Heart right ventricle (tissue), 16 donors: Measurements from ENCODE around the gene KRTAP12-4. TPM values are rescaled to one million over a fixed set of nuclear protein-coding genes. Genes with fewer than 3 reads are reported as not detected.

Experiments
- ATAC-seq, 8 donors: fragments of 200-7000 bp; cut with Tn5 transposase; one replicate each; pipeline ENCODE4 v1.9.1; 2020; ENCODE audit warnings: mild to moderate bottlenecking in 8 of 8, moderate library complexity in 8 of 8, moderate number of reproducible peaks in 1 of 8
- DNase-seq, 2 donors: peaks; one replicate each; pipeline ENCODE4 v3.0.0-alpha.2; 2020
- H3K27ac ChIP-seq, 10 donors: fragments of 200-600 bp; sonication (generic) in 2 of 10; one replicate each; pipeline versions ENCODE4 v1.5.0 to v1.8.0; 2020 to 2022; ENCODE audit warnings: mild to moderate bottlenecking in 3 of 10
- H3K27me3 ChIP-seq, 7 donors: fragments of 200-600 bp; one replicate each; pipeline ENCODE4 v1.8.0; 2021 to 2022; ENCODE audit warnings: mild to moderate bottlenecking in 2 of 7
- H3K36me3 ChIP-seq, 9 donors: fragments of 200-600 bp; sonication (generic) in 1 of 9; one replicate each; pipeline versions ENCODE4 v1.5.0 to v1.8.0; 2020 to 2022; ENCODE audit warnings: mild to moderate bottlenecking in 2 of 9
- H3K4me1 ChIP-seq, 9 donors: fragments of 200-600 bp; sonication (generic) in 1 of 9; one replicate each; pipeline versions ENCODE4 v1.5.0 to v1.8.0; 2020 to 2022; ENCODE audit warnings: mild to moderate bottlenecking in 4 of 9
- H3K4me3 ChIP-seq, 10 donors: fragments of 200-600 bp; sonication (generic) in 2 of 10; one replicate each; pipeline versions ENCODE4 v1.5.0 to v1.8.0; 2020 to 2022; ENCODE audit warnings: mild to moderate bottlenecking in 7 of 10, moderate library complexity in 2 of 10
- H3K9me3 ChIP-seq, 11 donors: fragments of 200-600 bp in 10 of 11; sonication (generic) in 2 of 11; one replicate each; pipeline versions ENCODE4 v1.5.0 to v1.8.0; 2013 to 2022; ENCODE audit warnings: mild to moderate bottlenecking in 2 of 11, control low read depth in 1 of 11, moderate library complexity in 1 of 11
- WGBS, 2 donors: extraction: QIAGEN DNeasy Blood & Tissue Kit; methylation state at CpG; one replicate each; pipeline ENCODE4 v1.1.7; 2013; ENCODE audit warnings: inconsistent platforms in 1 of 2; 5-methylcytosine and 5-hydroxymethylcytosine counted together
- intact Hi-C, 10 donors: fragments of 100-400 bp; cut with DNase I; formaldehyde crosslinking; loops; one replicate each; pipeline versions ENCODE4 v1.11.1 to v1.14.2; 2022
- polyA plus RNA-seq, 2 donors: library from polyadenylated mRNA; stranded (reverse); fragments of 200-250 nt; gene quantifications; one replicate each; pipeline ENCODE4 v1.2.3, GENCODE V29; 2013
- total RNA-seq, 10 donors: library from RNA; stranded (reverse); fragmentation: NEBNext Ultra II Directional in 3 of 10; extraction: Animal tissue kit (Norgen Biotek cat#: 25700) in 3 of 10; gene quantifications; one replicate each; pipeline versions ENCODE4 v1.2.1 to v1.2.4, GENCODE V29; 2021 to 2023
- TF ChIP-seq, protein P1 (sequence below), 9 donors: fragments of 200-600 bp; sonication (generic) in 2 of 9; IDR thresholded peaks; one replicate each; pipeline versions ENCODE4 v1.5.0 to v1.8.0; 2021 to 2022; ENCODE audit warnings: antibody characterized with exemption in 9 of 9, mild to moderate bottlenecking in 5 of 9, moderate library complexity in 1 of 9
- donor health status: Arrhythmogenic right ventricular cardiomyopathy.
- donor health status: ischemic (EF 13 %, LVEDD 7.1; RV severe dilation, severe dysfunction).
- donor health status: healthy with polysubstance abuse.
- donor health status: DM: no; HTN: yes; CAD: no.
- donor health status: DM: no; HTN: no; CAD: no.
- donor health status: ischemic (EF 25% LVEDD 6.9; RV normal size, moderate dysfunction).
- donor health status: ischemic (EF 25% LVEDD 5.7; RV mildly dilated, moderate dysfunction).
- donor health status: healthy.
- donor health status: DM: yes; HTN: yes; CAD: no.
- donor health status: Ischemic cardiomyopathy.
- donor health status: ischemic (EF 35%, LVEDD 5.7; RV mildly dilated, moderate dysfunction).
- donor health status: nonischemic (EF 11% LVEDD 7.7; RV severe dilation, severe dysfunction).
- donor health status: DM: yes; HTN: yes; CAD: no.
- donor health status: PGD.
- donor health status: ischemic (EF 29% LVEDD 5.4; RV normal size, mild dysfunction).
- donor health status: nonischemic (EF 23%, LVEDD 6.1; RV moderate dilation, normal function).

KRTAP12-4 gene
- total and polyA plus RNA-seq, 12 donors: not detected

GRCh38 chr21:44702111-44702972, 47.9 kb upstream of the KRTAP12-4 start:
- WGBS, 2 donors: 65 to 74% methylated on average over 22 of the region's 22 CpGs
- no peaks in the 10 kb centered on the region for H3K9me3 ChIP-seq
- H3K27me3 ChIP-seq: peaks cover 0 to 97% (median 92%) of the 10 kb centered on the region in 7 donors
- H3K4me1 ChIP-seq: peaks cover 0 to 4% (median 0%) of the 10 kb centered on the region in 9 donors
- no peak for DNase-seq
- no peaks in the 10 kb centered on the region for H3K36me3 ChIP-seq
- no peak overlapping the region for H3K4me3 ChIP-seq
- intact Hi-C loops: no loop called here
- TF ChIP-seq, protein P1, sequence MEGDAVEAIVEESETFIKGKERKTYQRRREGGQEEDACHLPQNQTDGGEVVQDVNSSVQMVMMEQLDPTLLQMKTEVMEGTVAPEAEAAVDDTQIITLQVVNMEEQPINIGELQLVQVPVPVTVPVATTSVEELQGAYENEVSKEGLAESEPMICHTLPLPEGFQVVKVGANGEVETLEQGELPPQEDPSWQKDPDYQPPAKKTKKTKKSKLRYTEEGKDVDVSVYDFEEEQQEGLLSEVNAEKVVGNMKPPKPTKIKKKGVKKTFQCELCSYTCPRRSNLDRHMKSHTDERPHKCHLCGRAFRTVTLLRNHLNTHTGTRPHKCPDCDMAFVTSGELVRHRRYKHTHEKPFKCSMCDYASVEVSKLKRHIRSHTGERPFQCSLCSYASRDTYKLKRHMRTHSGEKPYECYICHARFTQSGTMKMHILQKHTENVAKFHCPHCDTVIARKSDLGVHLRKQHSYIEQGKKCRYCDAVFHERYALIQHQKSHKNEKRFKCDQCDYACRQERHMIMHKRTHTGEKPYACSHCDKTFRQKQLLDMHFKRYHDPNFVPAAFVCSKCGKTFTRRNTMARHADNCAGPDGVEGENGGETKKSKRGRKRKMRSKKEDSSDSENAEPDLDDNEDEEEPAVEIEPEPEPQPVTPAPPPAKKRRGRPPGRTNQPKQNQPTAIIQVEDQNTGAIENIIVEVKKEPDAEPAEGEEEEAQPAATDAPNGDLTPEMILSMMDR (IDR thresholded peaks at IDR 0.05): no peak
- H3K27ac ChIP-seq: no peak overlapping the region
- ATAC-seq: no peak

DNA sequence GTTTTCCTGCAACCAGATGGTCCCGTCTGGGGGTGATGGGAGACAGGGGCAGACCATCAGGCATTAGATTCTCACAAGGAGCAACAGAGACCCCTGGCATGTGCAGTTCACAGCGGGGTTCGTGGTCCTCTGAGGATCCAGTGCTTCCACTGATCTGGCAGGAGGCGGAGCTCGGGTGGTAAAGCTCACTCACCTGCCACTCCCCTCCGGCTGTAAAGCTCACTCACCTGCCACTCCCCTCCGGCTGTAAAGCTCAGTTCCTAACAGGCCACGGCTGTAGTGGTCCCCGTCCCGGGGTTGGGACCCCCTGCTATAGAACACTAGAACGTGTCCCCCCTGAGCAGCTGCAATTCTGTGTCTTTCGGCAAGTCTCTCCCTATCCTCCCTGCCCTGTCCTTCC, 47.1 kb upstream of the KRTAP12-4 start:
- TF ChIP-seq, protein P1 (IDR thresholded peaks at IDR 0.05): no peak
- H3K27me3 ChIP-seq: peaks cover 0 to 95% (median 89%) of the 10 kb centered on the region in 7 donors
- no peak for ATAC-seq

GRCh38 chr21:44701023-44701400, 46.6 kb upstream of the KRTAP12-4 start:
- no peak for DNase-seq
- ATAC-seq: no peak
- no peaks in the 10 kb centered on the region for H3K36me3 ChIP-seq
- peaks cover 0 to 94% (median 88%) of the 10 kb centered on the region in 7 donors for H3K27me3 ChIP-seq
- H3K4me3 ChIP-seq: no peak overlapping the region
- 83 to 85% methylated on average over 14 of the region's 14 CpGs for WGBS, 2 donors
- H3K4me1 ChIP-seq: no peaks in the 10 kb centered on the region
- H3K9me3 ChIP-seq: no peaks in the 10 kb centered on the region
- intact Hi-C loops: no loop called here
- H3K27ac ChIP-seq: no peak overlapping the region
- TF ChIP-seq, protein P1 (IDR thresholded peaks at IDR 0.05): no peak

More for the DNA sequence above, 47.1 kb upstream of the KRTAP12-4 start:
- Histone ChIP-seq H3K4me1 (peaks cover 0 to under 1% (median 0%) of the 10 kb centered on the region in 9 donors), H3K36me3 (no peaks in the 10 kb centered on the region), H3K27ac (no peak overlapping the region), H3K9me3 (no peaks in the 10 kb centered on the region), H3K4me3 (no peak overlapping the region)
- WGBS, 2 donors: 45 to 49% methylated on average over 12 of the region's 12 CpGs
- DNase-seq: no peak
- intact Hi-C loops: no loop called here

- Histone ChIP-seq H3K27me3 (peaks cover 0 to 92% (median 90%) of the 10 kb centered on the region in 7 donors), H3K4me1 (no peaks in the 10 kb centered on the region)
- TF ChIP-seq, protein P1 (IDR thresholded peaks at IDR 0.05): no peak
Measured at GRCh38 chr21:44700101-44701022, 45.9 kb upstream of the KRTAP12-4 start.

More at GRCh38 chr21:44700101-44701022, 45.9 kb upstream of the KRTAP12-4 start:
- Histone ChIP-seq H3K36me3 (no peaks in the 10 kb centered on the region), H3K9me3 (no peaks in the 10 kb centered on the region), H3K4me3 (no peak overlapping the region), H3K27ac (no peak overlapping the region)
- ATAC-seq: no peak
- 46 to 47% methylated on average over 21 of the region's 21 CpGs for WGBS, 2 donors
- DNase-seq: no peak
- intact Hi-C loops: no loop called here
